GM18873 (cell line): ENCODE data around the gene POC5.
"Not testable (repeated sequence)": the region's sequence is repeated elsewhere in the genome, so short reads cannot be mapped to it uniquely, and the experiment has no call there.

Source experiments
- ATAC-seq: cut with Tn5 transposase; IDR thresholded peaks from one replicate; pipeline ENCODE4 v1.9.1; 2021; ENCODE audit warnings: mild to moderate bottlenecking, moderate library complexity, moderate number of reproducible peaks; ENCODE audit not compliant: unreplicated experiment, low FRiP score

The POC5 gene

DNA sequence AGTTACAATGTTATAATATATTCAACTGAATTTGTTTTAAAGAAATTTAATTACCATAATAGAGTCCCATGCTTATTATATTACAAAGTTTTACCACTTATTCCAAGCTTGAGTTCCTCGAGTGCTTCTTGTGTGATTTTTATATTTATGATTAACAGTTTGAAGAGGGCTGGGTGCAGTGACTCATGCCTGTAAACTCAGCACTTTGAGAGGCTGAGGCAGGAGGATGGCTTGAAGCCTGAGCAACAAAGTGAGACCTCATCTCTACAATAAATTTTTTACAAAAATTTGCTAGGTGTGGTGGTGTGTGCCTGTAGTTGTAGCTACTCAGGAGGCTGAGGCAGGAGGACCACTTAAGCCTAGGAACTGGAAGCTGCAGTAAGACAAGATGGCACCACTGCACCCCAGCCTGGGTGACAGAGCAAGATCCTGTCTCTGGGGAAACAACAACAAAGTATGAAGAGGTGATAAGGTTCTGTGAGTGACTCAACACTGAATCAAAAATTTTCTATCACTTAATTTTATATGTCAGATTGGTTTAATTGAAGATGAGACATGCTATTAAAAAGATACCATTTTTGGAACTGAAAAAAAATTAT, 9.2 kb downstream of the POC5 start:
- ATAC-seq = no peak

DNA sequence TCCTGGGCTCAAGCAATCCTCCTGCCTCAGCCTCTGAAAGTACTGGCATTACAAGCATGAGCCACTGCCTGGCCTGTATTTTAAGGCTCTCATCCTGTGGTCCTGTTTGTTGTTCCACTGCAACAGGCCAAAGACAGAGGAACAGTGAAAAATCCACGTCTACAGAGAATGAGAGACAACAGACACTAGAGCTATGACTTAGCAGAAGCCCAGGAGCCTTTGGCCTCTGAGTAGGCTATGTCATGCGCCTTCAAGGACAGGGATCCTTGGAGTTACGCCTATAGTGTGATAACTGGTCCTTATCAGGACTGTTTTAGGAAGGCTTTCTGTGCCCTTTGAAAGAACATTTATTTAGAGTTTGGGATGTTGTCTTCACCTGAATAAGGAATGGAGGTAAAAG, 10.5 kb downstream of the POC5 start:
- ATAC-seq = no peak

DNA sequence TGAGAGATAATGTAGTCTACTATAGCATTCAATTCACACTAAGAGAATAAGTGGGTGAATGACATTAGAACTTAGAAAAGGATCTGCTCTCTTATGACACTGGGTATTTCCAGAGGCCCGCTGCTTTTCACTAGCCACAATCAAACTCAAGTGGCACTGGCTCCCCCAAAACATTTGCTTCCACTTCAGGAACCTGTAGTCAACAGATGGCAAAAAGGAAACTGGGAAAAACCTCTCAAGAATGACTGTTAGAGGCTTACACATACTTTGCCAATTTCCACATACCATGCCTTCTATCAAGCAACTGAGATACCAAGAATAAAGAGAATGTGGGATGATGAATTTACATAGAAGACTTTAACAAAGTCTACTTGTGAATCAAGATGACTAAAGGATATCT, 11.2 kb downstream of the POC5 start:
- no peak for ATAC-seq

DNA sequence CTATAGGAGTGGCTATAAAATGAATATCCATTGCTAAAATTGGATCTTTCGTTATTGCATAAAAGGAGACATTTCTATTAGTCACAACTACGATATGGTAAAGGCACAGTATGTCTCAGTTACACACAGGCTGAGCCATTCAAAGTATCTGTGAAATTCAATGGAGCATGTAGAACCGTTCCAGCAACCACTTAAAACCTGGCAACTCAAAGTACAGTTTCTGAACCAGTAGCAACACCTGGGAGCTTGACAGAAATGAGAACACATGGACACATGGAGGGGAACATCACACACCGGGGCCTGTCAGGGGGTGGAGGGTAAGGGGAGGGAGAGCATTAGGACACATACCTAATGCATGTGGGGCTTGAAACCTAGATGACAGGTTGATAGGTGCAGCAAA, 15.4 kb downstream of the POC5 start:
- ATAC-seq = no peak

DNA sequence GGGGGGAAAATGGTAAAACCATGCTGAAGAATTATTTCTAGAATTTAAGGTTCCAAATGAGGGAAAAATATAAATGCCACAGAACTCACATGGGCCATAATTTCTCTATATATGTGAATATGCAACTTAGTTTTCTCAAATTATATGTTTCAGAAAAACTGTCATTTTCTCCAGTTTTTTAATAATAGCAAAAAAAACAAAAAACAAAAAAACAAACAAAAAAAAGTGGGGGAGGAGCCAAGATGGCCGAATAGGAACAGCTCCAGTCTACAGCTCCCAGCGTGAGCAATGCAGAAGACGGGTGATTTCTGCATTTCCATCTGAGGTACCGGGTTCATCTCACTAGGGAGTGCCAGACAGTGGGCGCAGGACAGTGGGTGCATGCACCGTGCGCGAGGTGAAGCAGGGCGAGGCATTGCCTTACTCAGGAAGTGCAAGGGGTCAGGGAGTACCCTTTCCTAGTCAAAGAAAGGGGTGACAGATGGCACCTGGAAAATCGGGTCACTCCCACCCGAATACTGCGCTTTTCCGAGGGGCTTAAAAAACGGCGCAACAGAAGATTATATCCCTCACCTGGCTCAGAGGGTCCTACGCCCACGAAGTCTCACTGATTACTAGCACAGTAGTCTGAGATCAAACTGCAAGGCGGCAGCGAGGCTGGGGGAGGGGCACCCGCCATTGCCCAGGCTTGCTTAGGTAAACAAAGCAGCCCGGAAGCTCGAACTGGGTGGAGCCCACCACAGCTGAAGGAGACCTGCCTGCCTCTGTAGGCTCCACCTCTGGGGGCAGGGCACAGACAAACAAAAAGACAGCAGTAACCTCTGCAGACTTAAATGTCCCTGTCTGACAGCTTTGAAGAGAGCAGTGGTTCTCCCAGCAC, 21.5 kb downstream of the POC5 start:
- ATAC-seq = not testable (repeated sequence)

DNA sequence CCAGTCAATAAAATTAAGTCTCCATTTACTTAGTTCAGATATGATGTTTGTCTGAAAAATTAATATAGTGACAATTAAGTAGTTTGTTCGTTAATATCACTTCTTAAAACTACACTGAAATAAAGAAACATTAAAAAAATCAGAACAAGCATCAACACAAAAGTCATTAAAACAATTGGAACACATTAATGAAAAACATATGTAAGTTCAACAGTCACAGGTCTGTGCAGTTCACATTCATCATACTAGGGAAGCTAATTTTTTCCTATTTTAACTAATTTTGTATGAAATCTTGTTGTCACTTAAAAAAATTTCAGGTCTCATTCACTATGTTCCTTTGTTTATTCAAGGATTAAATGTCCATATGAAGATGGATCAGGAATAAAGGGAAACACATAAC, 22.5 kb downstream of the POC5 start:
- ATAC-seq = no peak

DNA sequence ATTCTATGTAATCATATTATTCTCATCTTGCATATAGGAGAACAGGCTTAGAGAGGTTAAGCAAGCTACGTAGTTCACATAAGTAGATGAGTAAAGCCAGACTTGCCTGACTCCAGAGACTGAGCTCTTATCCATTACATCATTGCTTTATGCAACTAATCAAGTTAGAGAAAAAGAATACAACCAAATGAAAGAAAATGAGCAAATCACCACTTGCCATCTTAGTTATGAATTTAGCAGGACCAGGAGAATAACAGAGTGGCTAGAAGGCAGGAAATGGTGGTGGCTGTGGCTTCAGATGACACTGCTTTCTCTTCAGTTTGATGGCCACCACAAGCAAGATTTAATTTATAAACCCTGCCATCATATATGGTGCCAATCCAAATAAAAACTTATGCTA, 26.6 kb downstream of the POC5 start:
- ATAC-seq = no peak

DNA sequence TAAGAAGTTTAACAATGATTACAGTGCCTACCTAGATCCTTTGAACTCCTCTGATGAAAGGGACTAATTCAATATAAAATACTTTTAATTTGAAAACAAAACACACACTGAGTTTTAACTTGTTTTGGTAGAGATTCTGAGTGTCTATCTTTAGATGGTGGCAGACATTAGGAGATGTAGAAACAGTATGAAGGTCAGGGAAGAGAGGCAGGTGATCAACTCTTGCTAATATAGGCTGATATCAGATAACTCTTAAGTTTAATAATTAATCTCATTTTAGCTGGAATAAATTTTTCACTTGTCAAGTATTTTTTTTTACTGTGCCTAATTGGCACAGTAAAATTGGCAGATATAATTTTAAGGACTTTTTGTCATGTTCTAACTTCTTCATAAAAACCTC, 30.8 kb downstream of the POC5 start:
- ATAC-seq = no peak

DNA sequence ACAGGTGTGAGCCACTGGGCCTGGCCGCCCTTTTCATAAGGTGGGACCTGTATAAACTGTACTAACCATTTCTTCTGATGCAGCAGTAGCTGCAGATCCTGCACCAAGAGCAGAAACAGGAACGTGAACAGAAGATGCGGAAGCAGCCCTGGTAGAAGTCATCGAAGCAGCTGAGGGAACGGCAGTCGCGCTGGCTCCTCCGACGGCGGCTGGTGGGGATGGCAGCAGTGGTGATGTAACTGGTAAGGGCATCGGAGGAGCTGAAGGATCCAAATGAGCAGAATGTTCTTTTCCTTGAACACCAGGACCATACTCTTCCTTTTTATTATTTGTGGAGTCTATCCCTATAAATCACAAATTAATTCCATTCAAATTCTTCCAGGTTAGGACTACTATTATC, 32.1 kb downstream of the POC5 start:
- ATAC-seq = no peak

DNA sequence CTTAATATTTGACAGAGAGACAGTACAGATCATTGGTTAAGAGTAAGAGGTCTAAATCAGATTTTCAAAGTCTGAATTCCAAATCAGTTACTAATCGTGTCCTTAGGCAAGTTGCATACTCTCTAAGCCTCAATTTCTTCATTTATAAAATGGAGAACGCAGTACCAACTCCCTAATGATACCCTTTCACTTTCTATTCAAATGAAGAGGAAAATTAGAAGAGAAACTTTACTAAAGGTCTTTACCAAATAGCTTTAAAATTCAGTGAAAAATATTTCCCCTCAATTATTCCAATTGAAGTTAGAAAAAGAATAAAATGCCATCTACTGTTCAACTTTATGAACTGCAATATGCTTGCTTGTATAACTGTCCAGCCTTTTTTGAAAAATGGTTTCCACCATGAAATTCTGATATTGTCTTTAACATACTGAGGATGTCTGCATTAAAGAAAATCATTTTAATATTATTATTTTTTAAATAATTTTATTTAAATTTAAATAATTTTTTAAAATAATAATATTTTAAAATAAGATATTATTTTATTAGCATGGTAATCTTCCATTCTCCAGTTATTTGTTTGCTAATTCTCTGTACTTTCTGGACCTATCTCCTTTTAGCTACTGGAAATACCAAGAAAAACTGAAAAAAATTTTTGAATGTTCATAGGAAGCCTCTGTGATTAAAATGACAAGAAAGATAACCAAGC, 36.0 kb downstream of the POC5 start:
- no peak for ATAC-seq

DNA sequence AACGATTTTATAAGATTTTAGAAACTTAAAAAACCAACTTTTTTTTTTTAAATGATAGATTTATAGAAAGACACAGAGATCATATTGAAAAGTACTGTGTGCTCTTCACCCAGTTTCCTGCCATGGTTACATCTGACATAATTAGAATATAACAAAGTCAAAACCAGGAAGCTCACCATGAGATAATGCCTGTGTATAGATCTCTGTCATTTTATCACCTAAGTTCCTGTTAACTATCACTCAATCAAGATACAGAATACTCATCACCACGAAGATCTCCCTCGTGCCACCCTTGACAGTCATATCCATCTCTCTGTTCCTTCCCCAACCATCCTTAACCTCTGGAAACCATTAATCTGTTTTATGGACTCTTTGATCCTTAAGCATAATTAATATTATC, 39.1 kb downstream of the POC5 start:
- ATAC-seq = no peak

DNA sequence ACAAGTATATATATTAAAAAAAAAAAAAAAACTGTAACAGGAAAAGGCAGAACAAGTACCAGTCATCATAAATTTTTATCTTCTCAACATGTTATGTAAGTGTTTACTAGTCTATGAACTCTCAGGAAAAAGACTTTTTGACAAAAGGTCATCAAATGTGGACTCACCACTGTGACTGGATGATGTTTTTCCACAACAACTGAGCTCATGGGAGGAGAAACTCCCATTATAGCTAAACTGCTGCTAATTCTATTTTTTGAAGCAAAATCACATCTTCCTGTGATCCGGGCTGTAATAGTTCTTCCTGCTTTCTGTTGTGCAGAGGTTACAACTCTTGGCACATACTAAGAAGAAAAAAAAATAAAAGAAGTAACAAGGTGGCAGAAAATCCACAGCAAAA, 39.6 kb downstream of the POC5 start:
- no peak for ATAC-seq

DNA sequence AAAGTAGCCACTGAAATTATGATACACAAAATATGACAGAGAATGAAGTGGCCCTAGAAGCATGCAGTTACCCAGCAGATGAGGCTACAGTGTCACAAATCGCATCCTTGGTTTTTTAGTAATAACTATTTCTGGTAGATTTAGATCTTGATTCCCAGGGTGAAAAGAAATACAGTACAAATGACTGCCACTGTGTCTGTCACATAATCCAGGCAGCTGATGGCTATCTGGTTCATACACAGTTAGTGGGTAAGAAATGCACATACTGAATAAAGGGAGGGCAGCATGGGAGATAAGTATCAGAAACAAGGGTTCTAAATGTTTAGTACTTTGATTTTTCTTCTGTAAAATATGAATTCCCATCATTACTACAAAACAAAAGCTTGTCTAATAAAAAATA, 41.5 kb downstream of the POC5 start:
- ATAC-seq = no peak

DNA sequence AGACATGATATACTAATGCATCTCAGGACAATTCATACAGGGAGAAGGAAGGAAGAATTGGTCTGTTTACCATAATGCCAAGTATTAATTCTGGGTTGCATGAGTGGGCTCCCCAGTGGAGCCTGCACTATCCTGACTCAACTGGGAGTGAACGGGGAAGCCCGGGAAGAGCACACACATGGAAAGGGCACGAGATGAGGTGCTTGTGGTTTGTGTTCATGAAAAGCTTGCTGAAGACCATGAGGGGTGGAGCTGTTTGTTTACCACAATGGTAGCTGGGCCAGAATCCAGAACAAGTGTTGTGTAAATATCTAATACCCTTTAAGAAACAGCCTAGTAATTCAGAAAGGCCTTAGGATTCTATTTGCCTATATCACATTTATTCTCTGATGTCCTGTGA, 44.6 kb downstream of the POC5 start:
- no peak for ATAC-seq

DNA sequence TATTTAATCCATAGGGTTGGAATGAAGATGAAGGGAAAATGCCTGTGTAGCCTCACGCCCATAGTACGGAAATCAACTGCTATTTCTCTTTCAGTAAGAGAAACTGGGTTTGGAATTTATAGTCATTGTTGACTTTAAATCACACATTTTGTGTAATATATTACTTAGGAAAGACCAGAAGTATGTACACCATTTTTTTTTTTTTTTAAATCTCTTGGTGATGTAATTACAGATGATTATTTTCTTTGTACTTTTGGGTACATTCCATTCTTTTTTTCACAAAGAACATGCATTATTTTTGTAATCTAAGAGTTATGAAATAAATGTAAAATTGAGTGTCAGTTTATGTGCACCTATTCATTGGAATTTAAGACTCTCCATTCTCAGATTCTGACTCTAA, 45.7 kb downstream of the POC5 start:
- no peak for ATAC-seq

DNA sequence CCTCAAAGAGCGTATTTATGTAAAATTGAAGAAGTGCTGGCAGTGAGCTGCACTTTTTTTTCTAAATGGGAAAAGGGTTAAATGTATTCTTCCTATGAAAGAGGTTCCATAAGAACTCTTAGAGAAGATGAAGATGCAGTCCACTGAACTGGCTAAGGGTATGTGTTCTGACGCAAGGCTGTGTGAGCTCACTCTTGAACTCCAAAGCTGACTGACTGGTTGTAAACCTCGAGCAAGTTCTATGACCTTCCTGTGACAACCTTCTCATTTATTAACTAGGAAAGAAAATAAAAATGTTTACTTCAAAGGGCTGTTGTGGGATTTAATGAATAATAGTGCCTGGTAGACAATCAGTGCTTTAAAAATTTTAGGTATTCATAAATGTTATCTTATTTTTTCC, 46.7 kb downstream of the POC5 start:
- ATAC-seq = no peak

DNA sequence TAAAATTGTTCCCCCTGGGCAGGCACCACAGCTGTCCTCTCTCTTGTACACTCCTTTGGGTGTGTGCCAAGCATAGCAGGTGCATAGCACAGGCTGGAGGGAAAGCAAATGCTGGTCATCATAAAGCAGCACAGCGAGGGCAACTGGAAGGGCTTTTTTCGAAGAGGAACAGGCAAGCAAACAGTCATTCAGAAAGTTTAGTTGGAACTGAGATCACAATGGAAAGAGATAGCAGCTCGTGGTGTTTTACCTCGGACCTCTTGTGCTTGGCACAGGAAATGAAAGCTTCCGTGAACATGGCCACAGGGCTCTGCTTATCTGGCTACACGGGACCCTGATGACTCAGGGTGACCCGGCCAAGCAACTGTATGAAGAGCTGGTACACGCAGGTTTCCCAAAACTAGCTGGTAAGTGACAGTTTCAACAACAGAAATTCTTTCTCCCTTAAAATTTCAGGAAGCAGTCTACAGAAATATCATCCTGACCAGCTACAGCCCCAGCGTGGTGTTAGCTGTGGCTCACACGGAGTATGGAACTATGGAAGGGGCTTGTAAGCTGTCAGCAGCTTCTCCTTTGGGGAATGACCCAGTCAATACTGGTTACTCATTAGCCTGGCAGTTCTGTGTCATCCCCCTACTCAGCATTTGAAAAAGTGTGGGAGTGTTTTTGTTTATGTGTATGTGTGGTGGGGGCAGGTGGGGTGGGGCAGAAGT, 48.1 kb downstream of the POC5 start:
- ATAC-seq = peak; percentile 87

DNA sequence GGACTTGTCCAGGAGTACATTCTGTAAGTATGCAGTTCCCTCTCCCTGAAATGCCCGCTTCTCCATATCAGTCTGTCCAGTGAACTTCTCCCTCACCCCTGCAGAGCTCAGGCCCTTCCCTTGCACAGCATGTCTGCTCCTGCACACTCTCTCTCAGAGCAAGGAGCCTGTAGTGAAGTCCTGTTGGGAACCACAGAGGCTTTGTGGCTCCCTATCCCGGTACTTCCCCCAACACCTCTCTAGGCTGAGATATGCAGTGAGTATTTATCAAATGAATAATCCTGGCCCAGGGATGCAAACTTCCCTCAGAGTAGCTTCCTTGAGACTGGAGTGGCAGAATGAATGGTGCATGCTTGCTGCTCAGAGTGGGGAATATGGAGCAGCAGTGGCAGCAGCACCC, 48.8 kb downstream of the POC5 start:
- no peak for ATAC-seq

DNA sequence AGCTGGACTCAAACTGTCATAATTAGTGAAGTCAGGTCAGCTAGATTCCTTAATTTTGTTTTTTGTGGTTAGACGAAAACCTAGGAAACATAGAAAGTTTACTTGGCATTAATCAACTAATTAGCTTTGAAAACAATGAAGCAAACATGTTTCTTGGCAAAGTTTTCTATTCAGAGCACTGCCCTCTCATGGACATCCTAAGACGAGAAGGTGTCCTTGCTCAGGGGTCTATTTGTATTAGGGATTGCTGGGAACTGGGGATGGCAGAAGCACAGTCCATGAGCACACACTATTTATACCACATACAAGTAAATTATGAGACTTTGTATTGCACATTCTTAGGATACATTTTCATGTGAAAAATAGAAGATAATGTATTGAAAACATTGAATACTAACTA, 49.7 kb downstream of the POC5 start:
- ATAC-seq = no peak

DNA sequence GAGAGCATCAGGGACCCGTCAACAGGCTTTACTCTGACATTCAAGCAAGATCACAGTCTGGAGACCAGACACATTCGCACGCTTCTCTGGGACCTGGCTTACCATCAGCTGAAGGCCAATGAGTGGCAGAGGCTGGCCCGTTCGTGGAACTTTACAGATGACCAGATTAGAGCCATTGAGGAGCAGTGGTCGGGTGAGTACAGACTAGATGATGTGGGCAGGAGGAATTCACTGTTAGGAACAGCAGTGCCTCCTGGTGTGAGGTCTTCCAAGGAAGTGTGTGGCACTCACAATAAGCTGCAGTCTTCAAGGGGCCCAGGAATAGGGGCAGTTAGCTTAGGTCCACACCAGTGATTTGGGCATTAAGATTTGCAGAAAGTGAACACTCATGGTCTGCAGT, 50.4 kb downstream of the POC5 start:
- no peak for ATAC-seq

DNA sequence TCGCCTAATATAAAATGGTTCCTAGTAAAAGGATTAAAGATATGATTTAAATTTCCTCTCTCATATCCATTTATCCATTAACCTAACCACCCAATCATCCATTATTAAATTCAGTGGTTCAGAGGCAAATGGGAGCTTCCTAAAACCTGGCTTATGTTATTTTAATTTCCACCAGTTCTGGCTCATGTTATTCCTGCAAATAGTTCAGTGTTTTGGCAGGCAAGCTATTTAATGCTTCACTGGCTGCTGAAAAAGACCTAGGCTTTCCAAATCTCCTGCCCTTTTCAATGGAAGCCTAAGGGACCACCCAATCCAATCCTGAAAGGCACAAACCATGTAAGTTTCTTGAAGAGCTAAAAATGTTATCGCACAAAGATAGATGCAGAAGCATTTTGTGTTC, 52.3 kb downstream of the POC5 start:
- ATAC-seq = no peak
